GM21528 (cell line): ENCODE measurements around the gene MRM2.

Experiments
- ATAC-seq: cut with Tn5 transposase; IDR thresholded peaks from one replicate; pipeline ENCODE4 v1.9.1; 2021; ENCODE audit warnings: mild to moderate bottlenecking, moderate library complexity; ENCODE audit not compliant: unreplicated experiment, low FRiP score

MRM2 gene

GRCh38 chr7:2193575-2194305, 48.3 kb downstream of the MRM2 start:
- no peak for ATAC-seq

GRCh38 chr7:2192831-2193534, 49.0 kb downstream of the MRM2 start:
- ATAC-seq: no peak

- no peak for ATAC-seq
These were observed 51.0 kb downstream of the MRM2 start for GRCh38 chr7:2191016-2191415.

GRCh38 chr7:2190531-2190930, 51.5 kb downstream of the MRM2 start:
- no peak for ATAC-seq

- no peak for ATAC-seq
These were observed 55.8 kb downstream of the MRM2 start for GRCh38 chr7:2186166-2186565.

GRCh38 chr7:2185715-2186114, 56.3 kb downstream of the MRM2 start:
- ATAC-seq: no peak
